SKM-1 treated with dmso at 0.1 percent for 144 hours (cell line): ENCODE measurements around the gene TRIM25.
A peak's percentile ranks its signal among the peaks of the same experiment; 100 is the strongest.

Experiments
- DNase-seq: peaks from one replicate; lab custom pipeline; 2025; ENCODE audit not compliant: unreplicated experiment; lab: John Stamatoyannopoulos, UW

Gene TRIM25

GRCh38 chr17:56896968-56897359, 16.9 kb downstream of the TRIM25 start:
- no peak for DNase-seq

- no peak for DNase-seq
Measured at GRCh38 chr17:56896217-56896967, 17.5 kb downstream of the TRIM25 start.

GRCh38 chr17:56894859-56895455, 18.9 kb downstream of the TRIM25 start:
- no peak for DNase-seq

- DNase-seq = no peak
Measured at GRCh38 chr17:56893503-56893902, 20.3 kb downstream of the TRIM25 start.

- no peak for DNase-seq
Measured at GRCh38 chr17:56892333-56892732, 21.5 kb downstream of the TRIM25 start.

GRCh38 chr17:56891751-56892150, 22.1 kb downstream of the TRIM25 start:
- DNase-seq = no peak

GRCh38 chr17:56890906-56891674, 22.8 kb downstream of the TRIM25 start:
- no peak for DNase-seq

- no peak for DNase-seq
Measured at GRCh38 chr17:56890390-56890789, 23.5 kb downstream of the TRIM25 start.

- DNase-seq = no peak
Measured at GRCh38 chr17:56887552-56888467, 26.0 kb downstream of the TRIM25 start.

GRCh38 chr17:56887105-56887504, 26.7 kb downstream of the TRIM25 start:
- DNase-seq = no peak

GRCh38 chr17:56886288-56886731, 27.5 kb downstream of the TRIM25 start:
- no peak for DNase-seq

GRCh38 chr17:56885312-56885657, 28.6 kb downstream of the TRIM25 start:
- no peak for DNase-seq

GRCh38 chr17:56884483-56885311, 29.2 kb downstream of the TRIM25 start:
- no peak for DNase-seq

GRCh38 chr17:56883616-56884015, 30.2 kb downstream of the TRIM25 start:
- no peak for DNase-seq

- DNase-seq = no peak
Measured at GRCh38 chr17:56881685-56882295, 32.1 kb downstream of the TRIM25 start.

GRCh38 chr17:56880571-56880970, 33.3 kb downstream of the TRIM25 start:
- DNase-seq = no peak

- DNase-seq = peak; percentile 40
Measured at GRCh38 chr17:56880133-56880532, 33.7 kb downstream of the TRIM25 start.

GRCh38 chr17:56879280-56879679, 34.6 kb downstream of the TRIM25 start:
- no peak for DNase-seq

GRCh38 chr17:56876766-56877179, 37.1 kb downstream of the TRIM25 start:
- no peak for DNase-seq
